Natural killer cell (primary cell): ENCODE results near the gene SCLY. TPM values are rescaled to one million over a fixed set of nuclear protein-coding genes. Genes with fewer than 3 reads are reported as not detected.

Source experiments
- ATAC-seq, 3 donors: fragments of 150-1000 bp in 2 of 3; fragments of 200-7000 bp in 1 of 3; cut with Tn5 transposase; 1 replicate in 1 of 3; 2 replicates in 2 of 3; pipeline ENCODE4 v1.10.0; 2021; ENCODE audit warnings: mild to moderate bottlenecking in 2 of 3, moderate library complexity in 2 of 3
- DNase-seq, 2 donors: peaks; one replicate each; pipeline versions ENCODE4 v3.0.0 to v3.0.0-alpha.2; 2013 to 2021; ENCODE audit warnings: mixed read lengths in 1 of 2
- H3K27ac ChIP-seq: one replicate; pipeline ENCODE4 v1.5.1; 2013; ENCODE audit warnings: mild to moderate bottlenecking, low read length
- H3K27me3 ChIP-seq: one replicate; pipeline ENCODE4 v1.6.1; 2013; ENCODE audit warnings: low read length; ENCODE audit not compliant: control insufficient read depth, insufficient read depth
- H3K36me3 ChIP-seq: one replicate; pipeline ENCODE4 v1.6.1; 2013; ENCODE audit warnings: low read length; ENCODE audit not compliant: control insufficient read depth, insufficient read depth
- H3K4me1 ChIP-seq: one replicate; pipeline ENCODE4 v1.6.1; 2013; ENCODE audit warnings: low read length; ENCODE audit not compliant: control insufficient read depth, insufficient read depth
- H3K4me3 ChIP-seq: one replicate; pipeline ENCODE4 v1.5.1; 2013; ENCODE audit warnings: low read length
- H3K9me3 ChIP-seq: one replicate; pipeline ENCODE4 v1.6.1; 2013; ENCODE audit warnings: low read length; ENCODE audit not compliant: control insufficient read depth, insufficient read depth
- H3K27ac Mint-ChIP-seq, 2 donors: one replicate each; pipeline ENCODE4 v1.8.0; 2022; ENCODE audit warnings: mild to moderate bottlenecking in 2 of 2, mixed read lengths in 2 of 2, moderate library complexity in 1 of 2
- H3K27me3 Mint-ChIP-seq, 2 donors: one replicate each; pipeline ENCODE4 v1.8.0; 2022; ENCODE audit warnings: low read depth in 2 of 2, mixed read lengths in 2 of 2
- H3K36me3 Mint-ChIP-seq: one replicate; pipeline ENCODE4 v1.8.0; 2022; ENCODE audit warnings: mixed read lengths
- H3K4me1 Mint-ChIP-seq, 2 donors: one replicate each; pipeline ENCODE4 v1.8.0; 2022; ENCODE audit warnings: mixed read lengths in 2 of 2
- H3K4me3 Mint-ChIP-seq: one replicate; pipeline ENCODE4 v1.8.0; 2022; ENCODE audit warnings: mild to moderate bottlenecking, moderate library complexity, mixed read lengths
- H3K9me3 Mint-ChIP-seq, 2 donors: one replicate each; pipeline ENCODE4 v1.8.0; 2022; ENCODE audit warnings: mixed read lengths in 2 of 2
- CTCF ChIP-seq: fragments of 200-600 bp; IDR thresholded peaks from one replicate; pipeline ENCODE4 v1.8.0; 2022; ENCODE audit warnings: antibody characterized with exemption
- WGBS: methylation state at CpG from one replicate; pipeline ENCODE4 v1.1.7; 2013; ENCODE audit warnings: missing lambda C conversion rate; ENCODE audit not compliant: insufficient coverage; 5-methylcytosine and 5-hydroxymethylcytosine counted together
- intact Hi-C: fragments of 100-400 bp; cut with micrococcal nuclease; formaldehyde crosslinking; loops from one replicate; pipeline ENCODE4 v1.14.2; 2022
- total RNA-seq, 4 donors: library from RNA; stranded (reverse); fragments of 120-200 nt in 1 of 4; gene quantifications; one replicate each; pipeline versions ENCODE4 v1.2.3 to v1.2.4, GENCODE V29; 2013 to 2022

The SCLY gene
- total RNA-seq, 3 donors from 2014 or later (not counting 1 experiment from before 2014, with no cell fraction given), result 16.3 to 24.6 (median 20.1) TPM

GRCh38 chr2:238123991-238124470, 63.2 kb downstream of the SCLY start:
- Histone ChIP-seq H3K4me3 (no peak overlapping the region), H3K36me3 (no peaks in the 10 kb centered on the region), H3K27me3 (no peaks in the 10 kb centered on the region), H3K27ac (no peak overlapping the region), H3K4me1 (peaks cover 5% of the 10 kb centered on the region), H3K9me3 (no peaks in the 10 kb centered on the region)
- intact Hi-C loops, result no loop called here
- Mint-ChIP-seq H3K9me3 (no peaks in the 10 kb centered on the region), H3K27ac (no peak overlapping the region), H3K4me1 (no peaks in the 10 kb centered on the region), H3K27me3 (peaks cover 0 to 2% of the 10 kb centered on the region in 2 donors), H3K4me3 (no peak overlapping the region), H3K36me3 (no peaks in the 10 kb centered on the region)
- no peak for TF ChIP-seq CTCF
- ATAC-seq (no peak), DNase-seq (no peak)
- WGBS, result 89% methylated on average over 14 of the region's 14 CpGs

GRCh38 chr2:238124488-238125126, 63.8 kb downstream of the SCLY start:
- WGBS, result 94% methylated on average over 19 of the region's 19 CpGs
- H3K27me3 Mint-ChIP-seq, result no peaks in the 10 kb centered on the region
- intact Hi-C loops, result no loop called here
- H3K4me1 Mint-ChIP-seq, result no peaks in the 10 kb centered on the region
- DNase-seq (no peak), ATAC-seq (no peak)
- Histone ChIP-seq H3K27me3 (no peaks in the 10 kb centered on the region), H3K36me3 (no peaks in the 10 kb centered on the region), H3K27ac (no peak overlapping the region), H3K4me1 (peaks cover 5% of the 10 kb centered on the region), H3K9me3 (no peaks in the 10 kb centered on the region), H3K4me3 (no peak overlapping the region)
- no peak for TF ChIP-seq CTCF
- H3K36me3 Mint-ChIP-seq, result no peaks in the 10 kb centered on the region
- H3K4me3 Mint-ChIP-seq, result no peak overlapping the region
- no peak overlapping the region for H3K27ac Mint-ChIP-seq
- no peaks in the 10 kb centered on the region for H3K9me3 Mint-ChIP-seq

- no peaks in the 10 kb centered on the region for H3K4me1 Mint-ChIP-seq
- H3K27ac Mint-ChIP-seq, result no peak overlapping the region
- no peak overlapping the region for H3K27ac ChIP-seq
- peaks cover 5% of the 10 kb centered on the region for H3K4me1 ChIP-seq
- no peaks in the 10 kb centered on the region for H3K36me3 ChIP-seq
- H3K9me3 ChIP-seq, result no peaks in the 10 kb centered on the region
- H3K4me3 ChIP-seq, result no peak overlapping the region
- no peak for TF ChIP-seq CTCF
- no peaks in the 10 kb centered on the region for H3K27me3 Mint-ChIP-seq
- 91% methylated on average over 20 of the region's 20 CpGs for whole genome bisulfite sequencing
- no peaks in the 10 kb centered on the region for H3K36me3 Mint-ChIP-seq
- ATAC-seq, result no peak
- no peaks in the 10 kb centered on the region for H3K27me3 ChIP-seq
- intact Hi-C loops, result no loop called here
- DNase-seq, result no peak
- no peaks in the 10 kb centered on the region for H3K9me3 Mint-ChIP-seq
- H3K4me3 Mint-ChIP-seq, result no peak overlapping the region
These were observed 64.5 kb downstream of the SCLY start for GRCh38 chr2:238125127-238125885.
